ENCODE measurements around the gene SMYD3. TPM values are rescaled to one million over a fixed set of nuclear protein-coding genes. Genes with fewer than 3 reads are reported as not detected.
"Not testable (repeated sequence)": the region's sequence is repeated elsewhere in the genome, so short reads cannot be mapped to it uniquely, and the experiment has no call there.

The SMYD3 gene
- total and polyA plus RNA-seq, 10 of the 15 experiments (the other 5 are each of a cell fraction or from before 2014, with no cell fraction given), result 18.3 to 54.0 (median 24.8) TPM

- no peak overlapping the region for H3K27ac ChIP-seq (ENCODE audit: control insufficient read depth, insufficient read depth)
- ATAC-seq (peak; percentile 25; the same call in 2 of the 3 replicates), FAIRE-seq (no peak), DNase-seq (ENCODE audit: low read depth, low spot score) (no peak)
- in situ Hi-C loops (cut with MboI) (no loop called here), intact Hi-C loops (cut with micrococcal nuclease; ENCODE audit: unreplicated experiment) (no loop called here)
- peaks cover 5% of the 10 kb centered on the region; the same call in 2 of the 3 replicates for H3K9me3 ChIP-seq (replicated peaks; ENCODE audit: control insufficient read depth, insufficient read depth, low read length)
- CTCF ChIA-PET, result interaction anchor here (0.9 to 1.9 kb wide), 4 partner anchors 9 to 55 kb away, joined by 3 to 6 read pairs (median 4); no protein-coding TSS in a partner anchor
- H4K20me1 ChIP-seq (ENCODE audit: control insufficient read depth, insufficient read depth), result no peaks in the 10 kb centered on the region
- POLR2A ChIA-PET, result interaction anchor here (0.6 to 1.8 kb wide), 7 partner anchors 10 to 238 kb away, joined by 3 to 8 read pairs (median 4); no protein-coding TSS in a partner anchor
- H3K27me3 ChIP-seq (replicated peaks in 1 of 2; ENCODE audit: control insufficient read depth in 2 of 2, insufficient read depth in 2 of 2, low read length in 1 of 2), result no peaks in the 10 kb centered on the region
- H3K9ac ChIP-seq (ENCODE audit: control insufficient read depth, insufficient read depth, low read length), result no peak overlapping the region
- H3K4me2 ChIP-seq (ENCODE audit: control insufficient read depth, insufficient read depth), result no peak overlapping the region
- H3K36me3 ChIP-seq (ENCODE audit: control insufficient read depth in 2 of 2, insufficient read depth in 2 of 2, low read length in 1 of 2), result no peaks in the 10 kb centered on the region
- no peak overlapping the region for H2AFZ ChIP-seq (ENCODE audit: control insufficient read depth, low read depth, low read length)
- SMC1A ChIA-PET (ENCODE audit: uncharacterized antibody, unreplicated experiment), result interaction anchor here (0.9 to 5.2 kb wide), 11 partner anchors 10 to 57 kb away, joined by 3 to 23 read pairs (median 4); no protein-coding TSS in a partner anchor
- H3K4me3 ChIP-seq, result no peak overlapping the region
- BruUV-seq (replicated peaks), result no TSS peak
- H3K4me1 ChIP-seq (ENCODE audit: control insufficient read depth, insufficient read depth, low read length), result no peaks in the 10 kb centered on the region
- H3K79me2 ChIP-seq (ENCODE audit: control insufficient read depth, insufficient read depth, low read length), result no peaks in the 10 kb centered on the region
- RAD21 ChIA-PET (ENCODE audit: unreplicated experiment), result interaction anchor here (0.7 to 2.2 kb wide), 9 partner anchors 9 to 298 kb away, joined by 3 to 8 read pairs (median 4); no protein-coding TSS in a partner anchor
- WGBS (ENCODE audit: insufficient coverage, insufficient replicate concordance, low lambda C conversion rate, missing lambda C conversion rate), result 24% methylated on average over 3 of the region's 3 CpGs
- TF ChIP-seq IKZF2 (IDR thresholded peaks at IDR 0.05) (peak; percentile 3 to 31; a peak in 2 of 4 replicates), MTA2 (IDR thresholded peaks at IDR 0.05; ENCODE audit: low read depth) (peak; percentile 46), RUNX3 (IDR thresholded peaks at IDR 0.05; ENCODE audit: low read length) (peak; percentile 26)
- TF ChIP-seq, protein P1, sequence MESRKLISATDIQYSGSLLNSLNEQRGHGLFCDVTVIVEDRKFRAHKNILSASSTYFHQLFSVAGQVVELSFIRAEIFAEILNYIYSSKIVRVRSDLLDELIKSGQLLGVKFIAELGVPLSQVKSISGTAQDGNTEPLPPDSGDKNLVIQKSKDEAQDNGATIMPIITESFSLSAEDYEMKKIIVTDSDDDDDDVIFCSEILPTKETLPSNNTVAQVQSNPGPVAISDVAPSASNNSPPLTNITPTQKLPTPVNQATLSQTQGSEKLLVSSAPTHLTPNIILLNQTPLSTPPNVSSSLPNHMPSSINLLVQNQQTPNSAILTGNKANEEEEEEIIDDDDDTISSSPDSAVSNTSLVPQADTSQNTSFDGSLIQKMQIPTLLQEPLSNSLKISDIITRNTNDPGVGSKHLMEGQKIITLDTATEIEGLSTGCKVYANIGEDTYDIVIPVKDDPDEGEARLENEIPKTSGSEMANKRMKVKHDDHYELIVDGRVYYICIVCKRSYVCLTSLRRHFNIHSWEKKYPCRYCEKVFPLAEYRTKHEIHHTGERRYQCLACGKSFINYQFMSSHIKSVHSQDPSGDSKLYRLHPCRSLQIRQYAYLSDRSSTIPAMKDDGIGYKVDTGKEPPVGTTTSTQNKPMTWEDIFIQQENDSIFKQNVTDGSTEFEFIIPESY (IDR thresholded peaks at IDR 0.05), result no peak
Measured at GRCh38 chr1:245942856-245943255, 564.2 kb downstream of the SMYD3 start.

- ChIA-PET RAD21 (ENCODE audit: unreplicated experiment) (interaction anchor here (0.8 to 1.6 kb wide), 7 partner anchors 10 to 297 kb away, joined by 3 to 8 read pairs (median 4); no protein-coding TSS in a partner anchor), CTCF (interaction anchor here (1.5 to 1.9 kb wide), 4 partner anchors 10 to 54 kb away, joined by 3 to 5 read pairs (median 4); no protein-coding TSS in a partner anchor), POLR2A (interaction anchor here (1.4 to 1.8 kb wide), 4 partner anchors 11 to 46 kb away, joined by 3 to 8 read pairs (median 4); no protein-coding TSS in a partner anchor), SMC1A (ENCODE audit: uncharacterized antibody, unreplicated experiment) (interaction anchor here (0.9 to 5.2 kb wide), 8 partner anchors 11 to 53 kb away, joined by 3 to 23 read pairs (median 5); no protein-coding TSS in a partner anchor)
- H4K20me1 ChIP-seq (ENCODE audit: control insufficient read depth, insufficient read depth); H3K27ac ChIP-seq (ENCODE audit: control insufficient read depth, insufficient read depth); in situ Hi-C loops (cut with MboI); H2AFZ ChIP-seq (ENCODE audit: control insufficient read depth, low read depth, low read length); H3K4me1 ChIP-seq (ENCODE audit: control insufficient read depth, insufficient read depth, low read length); FAIRE-seq; ATAC-seq; H3K4me2 ChIP-seq (ENCODE audit: control insufficient read depth, insufficient read depth); H3K9ac ChIP-seq (ENCODE audit: control insufficient read depth, insufficient read depth, low read length); intact Hi-C loops (cut with micrococcal nuclease; ENCODE audit: unreplicated experiment); H3K36me3 ChIP-seq (ENCODE audit: control insufficient read depth in 2 of 2, insufficient read depth in 2 of 2, low read length in 1 of 2); DNase-seq (ENCODE audit: low read depth, low spot score); H3K79me2 ChIP-seq (ENCODE audit: control insufficient read depth, insufficient read depth, low read length); H3K27me3 ChIP-seq (replicated peaks in 1 of 2; ENCODE audit: control insufficient read depth in 2 of 2, insufficient read depth in 2 of 2, low read length in 1 of 2); H3K9me3 ChIP-seq (replicated peaks; ENCODE audit: control insufficient read depth, insufficient read depth, low read length); BruUV-seq (replicated peaks); H3K4me3 ChIP-seq: not testable (repeated sequence)
- WGBS (ENCODE audit: insufficient coverage, insufficient replicate concordance, low lambda C conversion rate, missing lambda C conversion rate), result 95% methylated on average over 1 of the region's 1 CpG
Measured at GRCh38 chr1:245941771-245942170, 565.3 kb downstream of the SMYD3 start.
